Breast epithelium (tissue), 3 donors: ENCODE data around the gene COL16A1.
A peak's percentile ranks its signal among the peaks of the same experiment; 100 is the strongest.

Source experiments
- POLR2A ChIP-seq: fragments of 450-650 bp; IDR thresholded peaks from one replicate; pipeline ENCODE4 v1.6.1; 2016; ENCODE audit warnings: antibody characterized with exemption, mild to moderate bottlenecking, moderate library complexity
- POLR2AphosphoS5 ChIP-seq, 3 donors: sonication (generic); formaldehyde crosslinking; IDR thresholded peaks; one replicate each; pipeline ENCODE4 v1.6.1; 2017; ENCODE audit warnings: antibody characterized with exemption in 3 of 3
- TF ChIP-seq, protein P1 (sequence below), 3 donors: fragments of 450-650 bp; IDR thresholded peaks; one replicate each; pipeline ENCODE4 v1.5.1; 2016 to 2017; ENCODE audit warnings: antibody characterized with exemption in 3 of 3, mild to moderate bottlenecking in 3 of 3, moderate library complexity in 3 of 3

DNA sequence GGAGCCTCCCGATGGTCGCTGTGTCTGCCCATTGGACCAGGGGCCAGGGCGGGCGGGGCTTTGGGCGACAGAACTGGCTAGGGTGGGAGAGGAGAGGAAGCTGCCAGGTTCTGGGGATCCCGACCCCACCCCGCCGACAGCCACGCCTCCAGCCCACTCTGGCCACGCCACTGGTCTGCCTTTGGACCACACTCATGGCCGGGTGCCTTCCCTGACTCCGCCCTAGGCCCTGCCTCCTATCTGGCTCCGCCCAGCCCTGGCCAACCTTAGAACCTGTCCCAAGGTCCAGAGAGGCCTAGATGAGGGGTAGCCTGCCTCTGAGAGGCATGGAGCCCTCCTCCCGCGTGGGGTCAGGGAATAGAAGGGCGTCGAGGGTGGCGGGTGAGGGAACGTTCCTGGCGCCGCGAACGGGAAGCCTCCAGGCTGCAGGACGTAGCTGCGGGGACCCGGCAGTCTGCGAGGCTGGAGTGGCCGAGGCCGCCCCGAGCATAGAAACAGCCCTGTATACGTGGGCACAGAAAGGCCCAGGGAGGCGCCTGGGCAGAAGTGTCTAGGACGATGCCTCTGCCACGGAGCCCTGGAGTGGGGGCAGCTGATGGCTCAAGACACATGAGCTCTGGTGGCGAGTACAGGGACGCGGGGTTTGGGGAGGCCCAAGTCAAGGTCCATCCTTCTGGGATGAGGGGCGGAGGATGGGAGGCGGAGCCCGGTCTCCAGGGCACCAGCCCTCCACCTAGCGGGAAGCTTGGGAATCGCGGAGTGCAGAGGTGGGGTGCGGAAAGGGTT is 11.5 kb upstream of the COL16A1 start:
- TF ChIP-seq POLR2AphosphoS5 (IDR thresholded peaks at IDR 0.05) (no peak), POLR2A (peak; percentile 16)
- TF ChIP-seq, protein P1, sequence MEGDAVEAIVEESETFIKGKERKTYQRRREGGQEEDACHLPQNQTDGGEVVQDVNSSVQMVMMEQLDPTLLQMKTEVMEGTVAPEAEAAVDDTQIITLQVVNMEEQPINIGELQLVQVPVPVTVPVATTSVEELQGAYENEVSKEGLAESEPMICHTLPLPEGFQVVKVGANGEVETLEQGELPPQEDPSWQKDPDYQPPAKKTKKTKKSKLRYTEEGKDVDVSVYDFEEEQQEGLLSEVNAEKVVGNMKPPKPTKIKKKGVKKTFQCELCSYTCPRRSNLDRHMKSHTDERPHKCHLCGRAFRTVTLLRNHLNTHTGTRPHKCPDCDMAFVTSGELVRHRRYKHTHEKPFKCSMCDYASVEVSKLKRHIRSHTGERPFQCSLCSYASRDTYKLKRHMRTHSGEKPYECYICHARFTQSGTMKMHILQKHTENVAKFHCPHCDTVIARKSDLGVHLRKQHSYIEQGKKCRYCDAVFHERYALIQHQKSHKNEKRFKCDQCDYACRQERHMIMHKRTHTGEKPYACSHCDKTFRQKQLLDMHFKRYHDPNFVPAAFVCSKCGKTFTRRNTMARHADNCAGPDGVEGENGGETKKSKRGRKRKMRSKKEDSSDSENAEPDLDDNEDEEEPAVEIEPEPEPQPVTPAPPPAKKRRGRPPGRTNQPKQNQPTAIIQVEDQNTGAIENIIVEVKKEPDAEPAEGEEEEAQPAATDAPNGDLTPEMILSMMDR (IDR thresholded peaks at IDR 0.05), result peak; percentile 46 to 78 (median 73)
